Endothelial cell of umbilical vein (primary cell): ENCODE results near the gene LRRN4CL. TPM values are rescaled to one million over a fixed set of nuclear protein-coding genes. Genes with fewer than 3 reads are reported as not detected.

Source experiments
- BruUV-seq: library from RNA; stranded (reverse); fragments of 400-500 nt; replicated peaks from 2 replicates; lab custom pipeline; 2021; lab: Mats Ljungman, UMichigan
- CTCF ChIA-PET: fragments of 300-600, 350-600 bp; sonication (Branson Sonifier 250); formaldehyde crosslinking; loops from one replicate; lab custom pipeline; 2021; ENCODE audit warnings: antibody characterized with exemption, inconsistent platforms; lab: Charles Lee
- POLR2A ChIA-PET: fragments of 300-600, 350-600 bp; sonication (Branson Sonifier 250); formaldehyde crosslinking; loops from one replicate; lab custom pipeline; 2021; ENCODE audit warnings: antibody characterized with exemption, inconsistent platforms; lab: Charles Lee
- DNase-seq: peaks from one replicate; pipeline ENCODE4 v3.0.0-alpha.2; 2011; ENCODE audit warnings: low read depth, low spot score
- FAIRE-seq: peaks from 2 replicates; lab custom pipeline; 2011; peaks lifted over from hg19 to GRCh38; lab: Jason Lieb, UNC
- H2AFZ ChIP-seq: 2 replicates; pipeline ENCODE4 v1.6.0; 2012; ENCODE audit warnings: low read depth, low read length, control low read depth, inconsistent platforms
- H3K27ac ChIP-seq: 2 replicates; pipeline ENCODE4 v1.5.1; 2011; ENCODE audit warnings: low read depth, mild to moderate bottlenecking, control low read depth, low read length, moderate library complexity; ENCODE audit not compliant: insufficient read depth
- H3K27me3 ChIP-seq, 2 experiments: 2 replicates each; pipeline versions ENCODE4 v1.6.0 to v1.6.1; 2011; ENCODE audit warnings: low read length in 2 of 2, mixed read lengths in 1 of 2; ENCODE audit not compliant: control insufficient read depth in 2 of 2, insufficient read depth in 2 of 2
- H3K36me3 ChIP-seq, 2 experiments: 2 replicates in 1 of 2; 3 replicates in 1 of 2; pipeline ENCODE4 v1.5.1; 2011; ENCODE audit warnings: low read length in 2 of 2, mild to moderate bottlenecking in 1 of 2, moderate library complexity in 1 of 2; ENCODE audit not compliant: control insufficient read depth in 2 of 2, insufficient read depth in 2 of 2; ENCODE audit errors: extremely low read depth in 1 of 2
- H3K4me1 ChIP-seq: 3 replicates; pipeline ENCODE4 v1.5.1; 2011; ENCODE audit warnings: mild to moderate bottlenecking, low read length; ENCODE audit not compliant: control insufficient read depth, insufficient read depth; ENCODE audit errors: extremely low read depth
- H3K4me2 ChIP-seq: 2 replicates; pipeline ENCODE4 v1.6.1; 2011; ENCODE audit warnings: low read length, control low read depth, mixed read lengths; ENCODE audit not compliant: insufficient read depth
- H3K4me3 ChIP-seq, 3 experiments: fragments of 200-600 bp in 1 of 3; sonication (generic), shearing (Covaris generic) in 1 of 3; replicated peaks in 1 of 3; 2 replicates each; pipeline ENCODE4 v1.5.1; 2011 to 2016; ENCODE audit warnings: control low read depth in 3 of 3, low read length in 3 of 3, mild to moderate bottlenecking in 2 of 3, inconsistent platforms in 1 of 3, low read depth in 1 of 3, moderate library complexity in 1 of 3; ENCODE audit not compliant: insufficient read depth in 1 of 3
- H3K79me2 ChIP-seq: 2 replicates; pipeline ENCODE4 v1.6.0; 2012; ENCODE audit warnings: low read length, inconsistent platforms; ENCODE audit not compliant: control insufficient read depth, insufficient read depth
- H3K9ac ChIP-seq: replicated peaks from 2 replicates; pipeline ENCODE3; 2011; ENCODE audit warnings: low read length, control low read depth; ENCODE audit not compliant: insufficient read depth; ENCODE audit errors: extremely low read depth
- H3K9me1 ChIP-seq: replicated peaks from 3 replicates; pipeline ENCODE4 v1.6.0; 2011; ENCODE audit warnings: mild to moderate bottlenecking, low read length; ENCODE audit not compliant: control insufficient read depth, insufficient read depth; ENCODE audit errors: extremely low read depth
- H3K9me3 ChIP-seq: replicated peaks from 2 replicates; pipeline ENCODE4 v1.5.1; 2012; ENCODE audit warnings: low read length, inconsistent platforms; ENCODE audit not compliant: control insufficient read depth, insufficient read depth
- H4K20me1 ChIP-seq: replicated peaks from 2 replicates; pipeline ENCODE3; 2011; ENCODE audit warnings: mild to moderate bottlenecking, low read length; ENCODE audit not compliant: control insufficient read depth, insufficient read depth; ENCODE audit errors: extremely low read depth
- EZH2 ChIP-seq: IDR thresholded peaks from 2 replicates; pipeline ENCODE4 v1.6.1; 2012; ENCODE audit warnings: borderline replicate concordance, low read depth, mild to moderate bottlenecking, moderate library complexity, low read length, inconsistent platforms; ENCODE audit not compliant: severe bottlenecking
- FOS ChIP-seq: IDR thresholded peaks from 2 replicates; pipeline ENCODE4 v1.6.1; 2011; ENCODE audit warnings: mild to moderate bottlenecking, low read length, moderate library complexity, borderline replicate concordance; ENCODE audit not compliant: insufficient read depth
- GATA2 ChIP-seq: IDR thresholded peaks from 2 replicates; pipeline ENCODE4 v1.7.0; 2011; ENCODE audit warnings: low read depth, mild to moderate bottlenecking, moderate library complexity, mixed read lengths, low read length; ENCODE audit not compliant: insufficient read length, insufficient read depth
- JUN ChIP-seq: IDR thresholded peaks from 2 replicates; pipeline ENCODE4 v1.6.1; 2011; ENCODE audit warnings: borderline replicate concordance, low read depth; ENCODE audit not compliant: insufficient read length, insufficient read depth
- MAX ChIP-seq: IDR thresholded peaks from 2 replicates; pipeline ENCODE4 v1.6.1; 2011; ENCODE audit not compliant: insufficient read depth, insufficient read length
- MYC ChIP-seq: IDR thresholded peaks from one replicate; pipeline ENCODE4 v1.6.1; 2011; ENCODE audit warnings: mild to moderate bottlenecking, low read depth, low read length
- POLR2A ChIP-seq: IDR thresholded peaks from 2 replicates; pipeline ENCODE4 v1.6.1; 2012; ENCODE audit warnings: low read depth, mild to moderate bottlenecking, control low read depth, low read length
- POLR2AphosphoS5 ChIP-seq: IDR thresholded peaks from 2 replicates; pipeline ENCODE4 v1.6.1; 2012; ENCODE audit warnings: low read depth, mild to moderate bottlenecking, control low read depth, low read length, moderate library complexity; ENCODE audit not compliant: insufficient read depth
- dilution Hi-C: fragments of 300-500 bp; cut with MboI; formaldehyde crosslinking; loops from one replicate; pipeline ENCODE4 v1.15.0; 2019; ENCODE audit warnings: low sequenced_read_pairs; ENCODE audit not compliant: extremely low pct_ligation_motif_present
- intact Hi-C: fragments of 100-400 bp; cut with micrococcal nuclease; formaldehyde crosslinking; loops from one replicate; pipeline ENCODE4 v1.10.0; 2022
- polyA plus RNA-seq, 4 experiments: library from polyadenylated mRNA; depleted of rRNA in 3 of 4; stranded (reverse) in 3 of 4; unstranded in 1 of 4; fragments of >200 nt; gene quantifications; 2 replicates each; pipeline versions ENCODE4 v1.2.1 to v1.2.3, GENCODE V29; 2011 to 2012; ENCODE audit warnings: missing spikeins in 1 of 4
- total RNA-seq: library from RNA; stranded (reverse); gene quantifications from 2 replicates; pipeline ENCODE4 v1.2.3, GENCODE V29; 2021
- TF ChIP-seq, protein P1 (sequence below), 2 donors: IDR thresholded peaks; 1 replicate in 1 of 2; 2 replicates in 1 of 2; pipeline ENCODE4 v1.5.1; 2011; ENCODE audit warnings: low read length in 2 of 2, mild to moderate bottlenecking in 2 of 2, moderate library complexity in 2 of 2, control low read depth in 1 of 2, inconsistent platforms in 1 of 2, low read depth in 1 of 2; ENCODE audit not compliant: insufficient read depth in 1 of 2; ENCODE audit errors: extremely low read depth in 1 of 2

Gene LRRN4CL
- total and polyA plus RNA-seq, 2 donors (not counting 3 experiments of a cell fraction or from before 2014, with no cell fraction given), result 0.20 TPM; not detected in 1

GRCh38 chr11:62671236-62671607 lies 18.1 kb downstream of the LRRN4CL start:
- no peaks in the 10 kb centered on the region for H3K9me1 ChIP-seq
- peak overlapping the region; percentile 95 for H2AFZ ChIP-seq
- H3K4me1 ChIP-seq, result peaks cover 15% of the 10 kb centered on the region
- H3K4me3 ChIP-seq, result peak overlapping the region; percentile 49 to 92 (median 77)
- POLR2A ChIA-PET, result interaction anchor here (0.6 to 1.7 kb wide), 8 partner anchors 9 to 170 kb away, joined by 3 to 9 read pairs (median 5); partner anchors contain the start of genes GANAB, INTS5, MTA2 and TUT1
- peak overlapping the region; percentile 96 for H3K4me2 ChIP-seq
- peaks cover 30% of the 10 kb centered on the region for H3K79me2 ChIP-seq
- H3K27ac ChIP-seq, result peak overlapping the region; percentile 69
- CTCF ChIA-PET, result interaction anchor here (0.8 to 3.2 kb wide), 7 partner anchors 10 to 276 kb away, joined by 3 to 30 read pairs (median 4); partner anchors contain the start of gene EEF1G
- BruUV-seq, result no TSS peak
- DNase-seq, result no peak
- TF ChIP-seq MAX (no peak), MYC (no peak), EZH2 (no peak), POLR2A (no peak), POLR2AphosphoS5 (no peak), GATA2 (no peak), JUN (no peak), FOS (no peak)
- TF ChIP-seq, protein P1, sequence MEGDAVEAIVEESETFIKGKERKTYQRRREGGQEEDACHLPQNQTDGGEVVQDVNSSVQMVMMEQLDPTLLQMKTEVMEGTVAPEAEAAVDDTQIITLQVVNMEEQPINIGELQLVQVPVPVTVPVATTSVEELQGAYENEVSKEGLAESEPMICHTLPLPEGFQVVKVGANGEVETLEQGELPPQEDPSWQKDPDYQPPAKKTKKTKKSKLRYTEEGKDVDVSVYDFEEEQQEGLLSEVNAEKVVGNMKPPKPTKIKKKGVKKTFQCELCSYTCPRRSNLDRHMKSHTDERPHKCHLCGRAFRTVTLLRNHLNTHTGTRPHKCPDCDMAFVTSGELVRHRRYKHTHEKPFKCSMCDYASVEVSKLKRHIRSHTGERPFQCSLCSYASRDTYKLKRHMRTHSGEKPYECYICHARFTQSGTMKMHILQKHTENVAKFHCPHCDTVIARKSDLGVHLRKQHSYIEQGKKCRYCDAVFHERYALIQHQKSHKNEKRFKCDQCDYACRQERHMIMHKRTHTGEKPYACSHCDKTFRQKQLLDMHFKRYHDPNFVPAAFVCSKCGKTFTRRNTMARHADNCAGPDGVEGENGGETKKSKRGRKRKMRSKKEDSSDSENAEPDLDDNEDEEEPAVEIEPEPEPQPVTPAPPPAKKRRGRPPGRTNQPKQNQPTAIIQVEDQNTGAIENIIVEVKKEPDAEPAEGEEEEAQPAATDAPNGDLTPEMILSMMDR (IDR thresholded peaks at IDR 0.05; ENCODE audit: extremely low read depth in 1 of 2, insufficient read depth in 1 of 2, low read depth in 1 of 2, low read length in 2 of 2), result no peak
- no peaks in the 10 kb centered on the region for H3K9me3 ChIP-seq
- intact Hi-C loops (no loop called here), dilution Hi-C loops (no loop called here)
- H3K36me3 ChIP-seq, result peaks cover 0 to 2% of the 10 kb centered on the region in 2 experiments
- no peaks in the 10 kb centered on the region for H3K27me3 ChIP-seq
- FAIRE-seq, result peak; percentile 83
- H4K20me1 ChIP-seq, result no peaks in the 10 kb centered on the region
- H3K9ac ChIP-seq, result peak overlapping the region; percentile 80
